ENCODE measurements around the gene RBMS2.

GRCh38 chr12:56510786-56511185 is 10.8 kb upstream of the RBMS2 start:
- no peak for TF ChIP-seq CTCF (IDR thresholded peaks at IDR 0.05)
- no peak for TF ChIP-seq EZH2 (IDR thresholded peaks at IDR 0.05; ENCODE audit: borderline replicate concordance, insufficient read depth, low read depth, low read length, poor library complexity, severe bottlenecking)
